Coronary artery (tissue), 2 donors: Measurements from ENCODE around the gene WDR35.

Source experiments
- DNase-seq: peaks from one replicate; pipeline ENCODE4 v3.0.0-alpha.2; 2017; ENCODE audit warnings: low spot score
- H3K27ac ChIP-seq, 2 donors: fragments of 200-600 bp; sonication (generic); one replicate each; pipeline ENCODE4 v1.5.1; 2016 to 2019
- H3K4me3 ChIP-seq: fragments of 200-600 bp; sonication (generic); 2 replicates; pipeline ENCODE4 v1.5.1; 2016; ENCODE audit warnings: mild to moderate bottlenecking, moderate library complexity
- TF ChIP-seq, protein P1 (sequence below): fragments of 200-600 bp; sonication (generic); IDR thresholded peaks from one replicate; pipeline ENCODE4 v1.5.1; 2019; ENCODE audit warnings: antibody characterized with exemption

The WDR35 gene

DNA sequence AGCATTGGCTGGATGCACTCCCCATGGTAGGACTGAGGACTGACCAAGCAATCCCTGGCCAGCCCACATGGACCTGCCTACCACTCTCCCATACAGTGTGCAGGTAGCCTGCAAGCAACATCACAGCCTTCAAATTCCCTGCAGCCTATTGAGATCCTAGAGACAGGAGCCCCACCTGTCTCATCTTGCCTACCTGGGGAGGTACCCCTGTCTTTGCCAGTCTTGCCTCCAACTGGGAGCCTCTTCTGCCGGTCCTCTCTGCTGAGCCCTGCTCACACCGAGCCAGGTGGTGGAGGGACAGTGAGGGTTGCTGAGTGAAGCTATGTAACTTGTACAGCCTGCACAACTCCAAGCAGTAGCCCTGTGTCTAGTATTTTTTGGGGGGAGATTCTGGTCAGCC is 118.1 kb downstream of the WDR35 start:
- DNase-seq, result no peak
- H3K27ac ChIP-seq, result no peak overlapping the region
- TF ChIP-seq, protein P1, sequence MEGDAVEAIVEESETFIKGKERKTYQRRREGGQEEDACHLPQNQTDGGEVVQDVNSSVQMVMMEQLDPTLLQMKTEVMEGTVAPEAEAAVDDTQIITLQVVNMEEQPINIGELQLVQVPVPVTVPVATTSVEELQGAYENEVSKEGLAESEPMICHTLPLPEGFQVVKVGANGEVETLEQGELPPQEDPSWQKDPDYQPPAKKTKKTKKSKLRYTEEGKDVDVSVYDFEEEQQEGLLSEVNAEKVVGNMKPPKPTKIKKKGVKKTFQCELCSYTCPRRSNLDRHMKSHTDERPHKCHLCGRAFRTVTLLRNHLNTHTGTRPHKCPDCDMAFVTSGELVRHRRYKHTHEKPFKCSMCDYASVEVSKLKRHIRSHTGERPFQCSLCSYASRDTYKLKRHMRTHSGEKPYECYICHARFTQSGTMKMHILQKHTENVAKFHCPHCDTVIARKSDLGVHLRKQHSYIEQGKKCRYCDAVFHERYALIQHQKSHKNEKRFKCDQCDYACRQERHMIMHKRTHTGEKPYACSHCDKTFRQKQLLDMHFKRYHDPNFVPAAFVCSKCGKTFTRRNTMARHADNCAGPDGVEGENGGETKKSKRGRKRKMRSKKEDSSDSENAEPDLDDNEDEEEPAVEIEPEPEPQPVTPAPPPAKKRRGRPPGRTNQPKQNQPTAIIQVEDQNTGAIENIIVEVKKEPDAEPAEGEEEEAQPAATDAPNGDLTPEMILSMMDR, result no peak
- no peak overlapping the region for H3K4me3 ChIP-seq

DNA sequence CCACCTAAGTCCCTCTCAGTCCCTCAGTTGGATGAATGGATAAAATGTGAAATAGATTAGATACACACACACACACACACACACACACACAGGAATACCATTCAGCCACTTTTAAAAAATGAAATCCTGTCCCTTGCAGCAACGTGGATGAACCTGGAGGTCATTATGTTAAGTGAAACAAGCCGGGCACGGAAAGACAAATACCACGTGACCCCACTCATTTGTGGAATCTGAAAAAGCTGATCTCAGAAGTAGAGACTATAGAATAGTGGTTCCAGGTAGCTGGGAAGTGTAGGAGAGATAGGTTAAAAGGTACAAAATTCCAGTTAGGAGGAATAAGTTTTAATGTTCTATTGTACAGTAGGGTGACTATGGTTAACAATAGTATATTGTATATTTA is 119.1 kb downstream of the WDR35 start:
- H3K27ac ChIP-seq, result no peak overlapping the region
- TF ChIP-seq, protein P1, result no peak
- no peak for DNase-seq
- no peak overlapping the region for H3K4me3 ChIP-seq

DNA sequence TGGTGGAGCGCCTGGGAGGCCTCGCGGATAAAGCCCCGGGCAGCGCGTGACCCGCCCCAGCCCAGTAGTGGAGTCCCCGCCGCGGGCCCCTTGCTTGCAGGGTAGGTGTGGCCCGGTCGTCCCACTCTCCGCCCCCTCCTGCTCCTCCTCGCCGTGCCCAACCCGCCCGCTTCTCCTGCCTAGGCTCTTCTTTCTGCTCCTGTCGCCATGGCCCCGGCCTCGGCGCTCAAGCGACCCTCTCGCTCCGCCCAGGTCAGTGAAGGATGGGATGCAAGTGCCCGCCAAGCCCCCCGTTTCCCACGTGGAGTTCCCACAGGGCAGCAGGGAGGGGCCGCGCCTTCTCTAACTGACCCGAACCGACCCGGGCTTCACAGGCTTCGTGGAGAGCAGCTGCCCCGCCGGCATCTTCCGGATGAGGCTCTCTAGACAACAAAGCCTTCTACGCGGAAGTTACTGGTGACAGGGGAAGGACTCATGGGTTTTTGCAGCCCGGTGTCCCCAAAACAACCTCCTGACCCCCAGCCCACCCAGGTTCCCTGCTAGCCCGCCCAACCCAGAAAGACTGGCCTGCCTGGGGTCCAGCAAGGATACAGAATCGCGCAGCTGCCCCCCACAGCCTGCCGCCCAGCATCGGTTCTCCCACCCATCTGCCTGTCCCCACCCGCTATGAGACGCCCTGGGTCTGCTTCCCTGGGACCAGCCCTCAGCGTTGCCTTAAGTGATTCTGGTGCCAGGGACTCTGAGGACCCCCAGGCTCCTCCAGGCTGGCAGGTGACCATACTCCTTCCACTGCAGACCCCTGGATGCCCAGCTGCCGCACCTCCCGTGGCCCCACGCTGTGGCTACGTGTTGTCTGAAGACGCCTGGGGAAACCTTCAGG is 121.0 kb downstream of the WDR35 start:
- H3K4me3 ChIP-seq, result peak overlapping the region; percentile 69
- DNase-seq, result no peak
- no peak overlapping the region for H3K27ac ChIP-seq
- TF ChIP-seq, protein P1, result no peak

DNA sequence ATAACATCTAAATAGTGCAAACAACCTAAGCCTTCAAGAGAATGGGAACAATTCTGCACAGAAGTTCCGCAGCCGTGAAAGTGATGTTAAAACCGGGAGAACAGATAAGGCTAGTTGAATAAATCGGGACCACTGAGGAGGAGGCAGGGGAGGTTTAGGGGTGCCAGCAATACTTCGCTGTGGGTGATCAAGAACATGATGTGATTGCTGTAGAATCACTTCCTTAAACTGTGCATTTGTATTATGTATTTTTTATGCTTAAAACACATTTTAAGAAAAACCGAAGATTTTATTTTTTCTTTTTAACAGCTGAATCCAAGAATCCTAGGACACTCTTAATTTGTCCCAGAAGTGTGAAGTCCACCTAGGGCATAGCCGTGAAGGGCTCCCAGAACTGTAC is 121.7 kb downstream of the WDR35 start:
- Histone ChIP-seq H3K4me3 (peak overlapping the region; percentile 69), H3K27ac (no peak overlapping the region)
- TF ChIP-seq, protein P1, result no peak
- DNase-seq, result no peak

DNA sequence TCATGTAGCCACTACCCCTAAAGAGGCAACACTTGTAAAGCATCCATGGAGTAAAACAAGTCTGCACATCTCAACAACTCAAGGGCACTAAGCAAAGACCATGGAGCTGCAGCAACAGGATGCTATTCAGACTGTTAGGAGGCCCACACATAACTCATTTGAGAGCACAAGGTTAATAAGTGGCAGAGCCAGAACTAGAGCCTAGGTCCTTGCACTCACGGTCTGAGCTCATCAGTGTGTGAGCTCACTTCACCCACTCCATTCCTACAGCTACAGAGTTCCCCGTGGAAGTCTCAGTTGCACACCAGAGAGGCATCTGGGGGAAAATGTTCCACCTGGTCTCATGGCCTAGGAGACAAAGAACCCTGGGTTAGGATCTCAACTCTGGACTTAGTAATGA is 123.1 kb downstream of the WDR35 start:
- Histone ChIP-seq H3K27ac (no peak overlapping the region), H3K4me3 (no peak overlapping the region)
- TF ChIP-seq, protein P1, result no peak
- no peak for DNase-seq

DNA sequence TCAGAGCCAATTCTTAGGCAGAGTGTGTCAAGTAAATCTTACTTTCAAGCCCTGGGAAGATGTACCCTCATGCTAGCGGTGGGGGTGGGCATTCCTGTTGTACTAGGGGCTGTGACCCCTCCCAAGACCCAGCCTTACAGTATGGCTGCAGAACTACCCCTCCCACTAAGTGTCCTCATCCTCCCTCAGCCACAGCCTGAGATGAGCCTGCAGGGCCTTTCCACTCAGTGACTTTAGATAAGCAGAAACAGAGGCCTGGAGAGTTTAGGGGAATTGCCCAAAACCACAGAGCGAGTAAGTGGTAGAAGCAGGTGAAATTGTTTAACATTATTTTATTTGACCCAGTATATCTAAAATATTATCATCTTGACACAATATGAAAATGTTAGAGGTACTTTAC is 124.8 kb downstream of the WDR35 start:
- TF ChIP-seq, protein P1, result no peak
- H3K27ac ChIP-seq, result no peak overlapping the region
- no peak overlapping the region for H3K4me3 ChIP-seq
- DNase-seq, result no peak

DNA sequence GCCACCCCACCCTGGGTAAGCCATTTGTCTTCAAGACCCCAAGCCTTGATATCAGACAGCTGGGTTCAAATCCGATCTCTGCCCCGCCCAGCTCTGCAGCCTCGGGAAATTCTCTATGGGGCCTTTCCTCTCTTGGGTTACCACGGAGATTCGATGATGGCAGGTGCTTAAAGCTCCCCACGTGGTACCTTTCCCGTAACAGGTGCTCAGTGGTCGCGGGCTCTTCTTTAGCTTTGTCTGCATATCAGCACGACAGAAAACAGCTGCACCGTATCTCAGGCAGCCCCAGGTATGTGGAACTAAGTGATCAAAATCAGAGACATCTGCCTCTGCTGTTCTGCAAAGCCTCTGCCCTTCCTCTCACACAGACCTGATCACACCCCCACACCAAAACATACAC is 125.5 kb downstream of the WDR35 start:
- no peak for DNase-seq
- Histone ChIP-seq H3K4me3 (no peak overlapping the region), H3K27ac (no peak overlapping the region)
- TF ChIP-seq, protein P1, result no peak
